Nasal cavity respiratory epithelium epithelial cell of viscerocranial mucosa (primary cell): Measurements from ENCODE around the gene NAA50. TPM values are rescaled to one million over a fixed set of nuclear protein-coding genes. Genes with fewer than 3 reads are reported as not detected.

Source experiments
- total RNA-seq: library from RNA; depleted of rRNA; stranded (reverse); fragments of >200 nt; gene quantifications from 2 replicates; pipeline ENCODE4 v1.2.3, GENCODE V29; 2014

The NAA50 gene
- 270 and 331 TPM in 2 replicates for total RNA-seq

GRCh38 chr3:113745756-113746547 is at the start of gene NAA50:
Gene NAA50, minus strand, starts transcription at chr3:113746249. Its CDS starts 300 bp downstream, at chr3:113745949.

GRCh38 chr3:113746548-113747282 is 666 bp upstream of the NAA50 start, which contains the start of gene ATP6V1A:
Gene ATP6V1A, plus strand, starts transcription at chr3:113747035. Its CDS starts 31,719 bp downstream, at chr3:113778754.

GRCh38 chr3:113695786-113696645 is 50.0 kb downstream of the NAA50 start, which contains the start of gene USF3:
Gene USF3, minus strand, starts transcription at chr3:113696642. Its CDS starts 21,764 bp downstream, at chr3:113674878.

Other genes with a start within 250 kb of the NAA50 start
- gene SPICE1, start 231.1 kb downstream of the NAA50 start, total RNA-seq, result 6.2 and 16.4 TPM in 2 replicates
- 0.34 and 2.3 TPM in 2 replicates for gene SIDT1, start 213.7 kb downstream of the NAA50 start, total RNA-seq
- 5.5 and 9.0 TPM in 2 replicates for gene USF3, start 49.6 kb downstream of the NAA50 start, total RNA-seq
- 73.1 and 73.5 TPM in 2 replicates for gene ATP6V1A, start 786 bp upstream of the NAA50 start, total RNA-seq
- 1.0 and 2.5 TPM in 2 replicates for gene GRAMD1C, start 92.5 kb upstream of the NAA50 start, total RNA-seq
- gene ZDHHC23, start 201.8 kb upstream of the NAA50 start, total RNA-seq, result 1.7 and 2.4 TPM in 2 replicates